ENCODE measurements around the gene FBXL15. TPM values are rescaled to one million over a fixed set of nuclear protein-coding genes. Genes with fewer than 3 reads are reported as not detected.

The FBXL15 gene
- total RNA-seq, 2 donors from 2014 or later = 9.7 to 11.4 TPM

- Mint-ChIP-seq H3K27me3 (ENCODE audit: insufficient read depth) (peaks cover 7% of the 10 kb centered on the region), H3K36me3 (ENCODE audit: low read depth) (peaks cover 15% of the 10 kb centered on the region), H3K4me1 (peaks cover 8% of the 10 kb centered on the region), H3K27ac (no peak overlapping the region), H3K4me3 (no peak overlapping the region), H3K9me3 (no peaks in the 10 kb centered on the region)
- Histone ChIP-seq H3K27ac (ENCODE audit: low read depth, low read length) (no peak overlapping the region), H3K4me3 (ENCODE audit: low read length) (no peak overlapping the region), H3K27me3 (ENCODE audit: control insufficient read depth, insufficient read depth, low read length, poor library complexity, severe bottlenecking) (no peaks in the 10 kb centered on the region), H3K9me3 (ENCODE audit: control insufficient read depth, low read length) (no peaks in the 10 kb centered on the region), H3K36me3 (ENCODE audit: control insufficient read depth, insufficient read depth, low read length) (peaks cover 16% of the 10 kb centered on the region), H3K9ac (ENCODE audit: extremely low read depth, low read length, poor library complexity, severe bottlenecking) (no peak overlapping the region), H3K4me1 (ENCODE audit: control insufficient read depth, insufficient read depth, low read length) (peaks cover 5% of the 10 kb centered on the region)
- 87 to 88% methylated on average over 6 of the region's 6 CpGs for WGBS, 2 experiments (ENCODE audit: insufficient coverage in 1 of 2, insufficient read length in 1 of 2)
- TF ChIP-seq, protein P1, sequence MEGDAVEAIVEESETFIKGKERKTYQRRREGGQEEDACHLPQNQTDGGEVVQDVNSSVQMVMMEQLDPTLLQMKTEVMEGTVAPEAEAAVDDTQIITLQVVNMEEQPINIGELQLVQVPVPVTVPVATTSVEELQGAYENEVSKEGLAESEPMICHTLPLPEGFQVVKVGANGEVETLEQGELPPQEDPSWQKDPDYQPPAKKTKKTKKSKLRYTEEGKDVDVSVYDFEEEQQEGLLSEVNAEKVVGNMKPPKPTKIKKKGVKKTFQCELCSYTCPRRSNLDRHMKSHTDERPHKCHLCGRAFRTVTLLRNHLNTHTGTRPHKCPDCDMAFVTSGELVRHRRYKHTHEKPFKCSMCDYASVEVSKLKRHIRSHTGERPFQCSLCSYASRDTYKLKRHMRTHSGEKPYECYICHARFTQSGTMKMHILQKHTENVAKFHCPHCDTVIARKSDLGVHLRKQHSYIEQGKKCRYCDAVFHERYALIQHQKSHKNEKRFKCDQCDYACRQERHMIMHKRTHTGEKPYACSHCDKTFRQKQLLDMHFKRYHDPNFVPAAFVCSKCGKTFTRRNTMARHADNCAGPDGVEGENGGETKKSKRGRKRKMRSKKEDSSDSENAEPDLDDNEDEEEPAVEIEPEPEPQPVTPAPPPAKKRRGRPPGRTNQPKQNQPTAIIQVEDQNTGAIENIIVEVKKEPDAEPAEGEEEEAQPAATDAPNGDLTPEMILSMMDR (conservative IDR thresholded peaks at IDR 0.05) = no peak
- DNase-seq = no peak
Observed at GRCh38 chr10:102424916-102425315, 4.3 kb downstream of the FBXL15 start.

- peaks cover 5% of the 10 kb centered on the region for H3K4me1 ChIP-seq (ENCODE audit: control insufficient read depth, insufficient read depth, low read length)
- Mint-ChIP-seq H3K27ac (no peak overlapping the region), H3K9me3 (no peaks in the 10 kb centered on the region), H3K36me3 (ENCODE audit: low read depth) (peaks cover 15% of the 10 kb centered on the region), H3K4me1 (peaks cover 8% of the 10 kb centered on the region), H3K27me3 (ENCODE audit: insufficient read depth) (peaks cover 7% of the 10 kb centered on the region), H3K4me3 (no peak overlapping the region)
- no peak for DNase-seq
- no peak overlapping the region for H3K9ac ChIP-seq (ENCODE audit: extremely low read depth, low read length, poor library complexity, severe bottlenecking)
- H3K27ac ChIP-seq (ENCODE audit: low read depth, low read length) = no peak overlapping the region
- 79 to 89% methylated on average over 1 of the region's 1 CpG for WGBS, 2 experiments (ENCODE audit: insufficient coverage in 1 of 2, insufficient read length in 1 of 2)
- H3K9me3 ChIP-seq (ENCODE audit: control insufficient read depth, low read length) = no peaks in the 10 kb centered on the region
- TF ChIP-seq, protein P1 (conservative IDR thresholded peaks at IDR 0.05) = no peak
- H3K27me3 ChIP-seq (ENCODE audit: control insufficient read depth, insufficient read depth, low read length, poor library complexity, severe bottlenecking) = no peaks in the 10 kb centered on the region
- H3K36me3 ChIP-seq (ENCODE audit: control insufficient read depth, insufficient read depth, low read length) = peaks cover 17% of the 10 kb centered on the region
- H3K4me3 ChIP-seq (ENCODE audit: low read length) = no peak overlapping the region
Observed at GRCh38 chr10:102425444-102425843, 4.8 kb downstream of the FBXL15 start.

GRCh38 chr10:102426803-102427287 lies 6.2 kb downstream of the FBXL15 start:
- no peaks in the 10 kb centered on the region for H3K27me3 ChIP-seq (ENCODE audit: control insufficient read depth, insufficient read depth, low read length, poor library complexity, severe bottlenecking)
- H3K9ac ChIP-seq (ENCODE audit: extremely low read depth, low read length, poor library complexity, severe bottlenecking) = no peak overlapping the region
- peaks cover 21% of the 10 kb centered on the region for H3K36me3 ChIP-seq (ENCODE audit: control insufficient read depth, insufficient read depth, low read length)
- no peak overlapping the region for H3K4me3 ChIP-seq (ENCODE audit: low read length)
- peaks cover 17% of the 10 kb centered on the region for H3K36me3 Mint-ChIP-seq (ENCODE audit: low read depth)
- H3K4me3 Mint-ChIP-seq = no peak overlapping the region
- peaks cover 7% of the 10 kb centered on the region for H3K27me3 Mint-ChIP-seq (ENCODE audit: insufficient read depth)
- no peaks in the 10 kb centered on the region for H3K9me3 ChIP-seq (ENCODE audit: control insufficient read depth, low read length)
- peaks cover 13% of the 10 kb centered on the region for H3K4me1 Mint-ChIP-seq
- 87 to 90% methylated on average over 7 of the region's 7 CpGs for WGBS, 2 experiments (ENCODE audit: insufficient coverage in 1 of 2, insufficient read length in 1 of 2)
- H3K9me3 Mint-ChIP-seq = no peaks in the 10 kb centered on the region
- no peak for DNase-seq
- H3K27ac ChIP-seq (ENCODE audit: low read depth, low read length) = no peak overlapping the region
- H3K4me1 ChIP-seq (ENCODE audit: control insufficient read depth, insufficient read depth, low read length) = peaks cover 5% of the 10 kb centered on the region
- TF ChIP-seq, protein P1 (conservative IDR thresholded peaks at IDR 0.05) = no peak
- no peak overlapping the region for H3K27ac Mint-ChIP-seq
